HL-60/S4 (cell line): ENCODE results near the gene GREB1.

ENCODE experiments used
- in situ Hi-C: fragments of 300-500 bp; cut with MboI; formaldehyde crosslinking; loops from 2 replicates; pipeline ENCODE4 v1.14.3; 2022; ENCODE audit warnings: low sequenced_read_pairs

GREB1 gene

DNA sequence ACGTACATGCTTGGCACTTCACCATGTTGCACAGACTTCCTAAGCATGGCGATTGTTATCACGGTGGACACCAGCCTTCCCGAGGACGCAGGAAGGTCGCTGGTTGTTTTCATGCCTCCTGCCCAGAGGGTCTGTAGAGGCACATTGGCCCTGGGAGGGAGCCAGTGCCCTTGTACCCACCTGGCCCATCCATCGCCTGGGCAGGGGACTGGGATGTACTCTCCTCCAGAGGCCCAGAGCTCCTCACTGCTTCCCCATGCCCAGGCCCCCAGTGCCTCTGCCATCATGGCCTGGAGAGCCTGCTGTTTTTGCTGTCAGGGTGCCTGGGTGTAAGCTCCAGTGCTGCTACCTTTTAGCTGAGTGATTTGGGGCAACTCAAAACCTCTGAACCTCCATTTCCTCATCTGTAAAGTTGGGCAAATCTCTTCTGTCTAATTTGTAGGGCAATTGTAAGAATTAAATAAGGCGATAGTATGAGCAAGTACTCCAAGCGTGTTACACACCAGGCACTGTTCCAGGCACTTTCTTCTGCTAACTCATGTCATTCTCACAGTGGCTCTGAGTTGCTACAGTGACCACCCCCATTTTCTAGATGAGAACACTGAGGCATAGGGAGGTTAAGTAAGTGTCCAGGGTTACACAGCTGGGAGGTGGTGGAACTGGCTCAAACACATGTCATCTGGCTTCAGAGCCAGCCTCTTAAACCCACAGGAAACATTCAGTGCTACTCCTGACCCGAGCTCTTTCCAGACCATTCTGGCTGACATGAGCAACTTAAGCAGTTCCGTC lies 45.3 kb downstream of the GREB1 start:
- in situ Hi-C loops: loop anchor here (25.0 kb wide), 1 partner anchor 442 kb away; a partner anchor contains a TSS

DNA sequence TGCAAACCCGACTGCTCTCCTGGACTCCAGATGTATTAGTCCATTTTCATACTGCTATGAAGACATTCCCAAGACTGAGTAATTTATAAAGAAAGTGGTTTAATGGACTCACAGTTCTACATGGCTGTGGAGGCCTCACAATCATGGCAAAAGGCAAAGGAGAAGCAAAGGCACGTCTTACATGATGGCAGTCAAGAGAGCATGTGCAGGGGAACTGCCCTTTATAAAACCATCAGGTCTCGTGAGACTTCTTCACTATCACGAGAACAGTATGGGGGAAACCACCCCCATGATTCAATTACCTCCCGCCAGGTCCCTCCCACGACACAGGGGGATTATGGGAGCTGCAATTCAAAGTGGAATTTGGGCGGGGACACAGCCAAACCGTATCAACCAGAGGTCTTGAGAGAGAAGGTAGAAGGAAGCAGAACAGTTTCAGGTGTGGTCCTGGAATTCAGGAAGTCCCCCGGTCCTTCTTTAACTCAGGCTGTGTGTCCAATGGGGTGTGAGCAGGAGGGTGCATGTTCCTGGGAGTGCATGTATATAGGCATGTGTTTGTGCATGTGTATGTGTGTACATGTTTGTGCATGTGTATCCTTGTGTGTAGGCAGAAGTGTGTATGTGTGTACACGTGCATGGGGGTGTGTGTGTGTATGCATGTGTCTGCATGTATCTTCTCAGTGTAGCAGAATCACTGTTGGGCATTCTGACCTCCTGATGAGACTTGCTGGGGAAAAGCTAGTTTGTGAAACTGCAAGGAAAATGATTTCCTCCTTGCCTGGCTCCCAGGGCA lies 46.2 kb downstream of the GREB1 start:
- in situ Hi-C loops: loop anchor here (10.0 to 25.0 kb wide), 2 partner anchors 443 to 745 kb away; a partner anchor contains a TSS

DNA sequence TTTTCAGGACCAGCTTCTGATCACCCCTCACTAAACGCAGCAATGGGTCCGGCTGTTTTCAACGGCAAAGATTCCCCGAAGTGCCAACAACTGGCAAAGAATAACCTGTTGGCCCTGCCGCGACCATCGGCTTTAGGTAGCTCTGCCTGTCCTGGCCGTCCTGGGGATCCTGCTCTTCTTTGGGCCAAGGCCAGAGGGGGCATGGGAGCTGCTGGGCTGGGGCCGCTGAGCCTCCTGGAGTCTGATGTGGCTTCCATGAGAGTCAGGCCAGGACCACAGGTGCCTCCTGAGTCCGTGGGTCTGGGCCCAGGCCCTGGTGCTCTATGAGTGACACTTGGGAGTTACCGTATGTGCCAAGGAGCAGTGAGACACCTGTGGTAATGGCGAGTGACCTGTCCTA lies 46.9 kb downstream of the GREB1 start:
- in situ Hi-C loops: loop anchor here (10.0 to 25.0 kb wide), 2 partner anchors 443 to 746 kb away; a partner anchor contains a TSS

DNA sequence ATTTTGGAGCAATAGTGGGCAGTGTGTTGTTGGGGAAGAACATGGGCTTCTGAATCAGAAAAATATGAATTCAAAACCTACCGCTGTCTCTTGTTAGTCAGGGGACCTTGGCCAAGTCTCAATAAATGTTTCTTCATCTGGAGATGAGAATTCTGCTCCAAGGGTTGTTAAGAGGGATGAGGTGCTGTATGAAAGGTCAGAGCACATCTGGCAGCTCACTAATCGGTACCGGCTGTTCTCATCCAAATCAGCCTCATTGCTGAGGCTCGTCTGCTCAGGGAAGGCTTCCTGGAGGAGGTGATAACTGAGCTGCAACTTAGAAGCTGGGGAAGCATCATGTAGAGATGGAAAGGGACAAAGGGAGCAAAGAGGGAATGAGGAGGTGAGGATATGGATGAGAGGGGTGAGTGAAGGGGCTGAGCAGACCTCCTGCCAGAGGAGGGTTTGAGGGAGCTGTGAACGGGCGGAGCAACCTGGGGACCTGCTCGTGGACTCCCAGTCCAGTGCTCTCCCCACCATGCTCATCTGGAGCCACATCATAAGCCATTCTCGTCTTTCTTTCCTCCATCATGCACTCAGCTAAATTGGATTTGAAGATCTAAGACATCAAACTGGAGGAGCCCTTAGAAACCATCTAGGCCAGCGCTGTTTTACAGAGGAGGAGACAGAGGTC lies 47.4 kb downstream of the GREB1 start:
- in situ Hi-C loops: loop anchor here (10.0 to 25.0 kb wide), 2 partner anchors 444 to 746 kb away; a partner anchor contains a TSS

DNA sequence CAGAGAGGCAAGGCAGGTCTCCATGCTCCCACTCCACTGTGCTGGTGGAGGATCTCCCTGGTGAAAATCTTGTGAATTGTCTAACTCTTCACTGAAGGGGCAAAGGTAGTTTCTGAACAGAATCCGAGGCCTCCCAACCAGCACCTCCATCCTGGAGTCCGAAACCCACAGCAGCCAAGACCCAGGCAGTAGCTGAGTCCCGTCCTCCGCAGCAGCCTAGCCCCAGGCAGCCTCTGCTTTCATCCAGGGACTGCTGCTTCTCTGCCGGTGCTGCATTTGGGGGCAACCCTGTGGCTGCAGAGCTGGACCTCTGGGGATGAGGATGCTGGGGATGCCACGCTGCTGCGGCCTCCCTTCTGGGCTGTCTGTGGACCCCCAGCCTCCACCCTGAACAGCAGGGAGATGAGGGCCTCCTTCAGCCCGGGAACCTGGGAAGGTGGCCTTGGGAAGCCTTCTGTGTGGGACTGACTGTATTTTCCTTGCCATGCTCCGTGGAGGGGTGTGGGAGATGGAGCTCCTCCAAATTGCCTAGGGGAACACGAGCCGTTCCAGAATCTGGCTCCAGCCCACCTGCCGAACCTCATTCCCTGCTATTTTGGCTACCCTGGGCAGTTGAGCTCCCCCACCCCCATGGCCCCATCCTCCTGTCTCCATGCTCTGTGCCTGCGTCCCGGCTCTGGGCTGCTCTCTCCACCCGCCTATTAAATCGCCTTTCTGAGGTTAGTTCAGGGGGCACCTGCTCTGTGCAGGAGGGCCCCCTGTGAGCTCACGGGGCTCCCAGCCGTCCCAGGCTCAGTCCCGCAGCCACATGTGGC lies 48.2 kb downstream of the GREB1 start:
- in situ Hi-C loops: loop anchor here (10.0 to 25.0 kb wide), 2 partner anchors 445 to 747 kb away; a partner anchor contains a TSS

DNA sequence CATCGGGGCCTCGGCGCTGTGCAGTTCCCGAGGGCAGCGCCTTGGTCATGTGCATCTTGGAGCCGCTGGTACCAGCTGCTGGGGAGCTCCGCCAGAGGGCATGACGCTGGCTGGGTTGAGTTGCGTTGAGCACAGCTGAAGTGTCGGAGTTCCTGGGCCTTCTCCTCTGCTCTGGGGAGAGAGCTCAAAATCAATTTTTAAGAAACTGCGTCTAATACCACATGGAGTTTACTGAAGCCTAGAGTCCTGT lies 48.7 kb downstream of the GREB1 start:
- in situ Hi-C loops: loop anchor here (10.0 to 25.0 kb wide), 2 partner anchors 445 to 748 kb away; a partner anchor contains a TSS

DNA sequence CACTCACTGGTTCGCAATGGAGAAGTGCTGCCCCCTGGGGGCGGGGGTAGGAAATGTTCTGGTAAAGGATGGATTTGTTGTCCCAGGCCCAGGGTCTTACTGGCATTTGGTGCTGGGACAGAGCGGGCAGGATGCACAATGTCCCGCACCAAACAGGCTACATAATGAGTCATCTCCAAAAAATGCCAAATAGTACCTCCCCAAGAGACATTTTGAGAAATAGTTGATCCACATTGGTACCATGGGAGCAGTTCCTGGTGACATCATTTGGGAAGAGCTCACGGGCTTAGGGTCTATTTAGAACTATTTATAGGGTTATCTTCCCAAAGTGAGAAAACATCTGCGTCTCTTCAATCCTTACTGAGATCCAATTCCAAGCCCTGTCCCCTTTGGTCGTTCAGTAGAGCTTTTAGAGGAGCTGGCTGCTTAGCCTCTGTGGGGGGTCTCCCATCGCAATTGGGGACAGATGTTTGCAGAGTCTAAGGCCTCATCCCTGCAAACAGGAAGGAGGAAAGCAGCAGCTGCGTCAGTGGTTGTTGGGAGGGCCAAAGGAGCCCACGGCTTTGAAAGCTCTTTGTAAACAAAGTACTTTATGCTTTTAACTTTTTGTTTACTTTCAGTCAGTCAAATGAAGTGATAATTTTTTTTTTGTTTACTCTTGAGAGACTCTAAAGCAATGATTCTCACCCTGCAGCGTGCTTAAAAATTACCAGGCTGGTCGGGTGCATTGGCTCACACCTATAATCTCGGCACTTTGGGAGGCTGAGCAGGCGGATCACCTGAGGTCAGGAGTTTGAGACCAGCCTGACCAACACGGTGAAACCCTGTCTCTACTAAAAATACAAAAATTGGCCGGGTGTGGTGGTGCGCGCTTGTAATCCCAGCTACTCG lies 49.3 kb downstream of the GREB1 start:
- in situ Hi-C loops: loop anchor here (10.0 to 25.0 kb wide), 2 partner anchors 446 to 748 kb away; a partner anchor contains a TSS

DNA sequence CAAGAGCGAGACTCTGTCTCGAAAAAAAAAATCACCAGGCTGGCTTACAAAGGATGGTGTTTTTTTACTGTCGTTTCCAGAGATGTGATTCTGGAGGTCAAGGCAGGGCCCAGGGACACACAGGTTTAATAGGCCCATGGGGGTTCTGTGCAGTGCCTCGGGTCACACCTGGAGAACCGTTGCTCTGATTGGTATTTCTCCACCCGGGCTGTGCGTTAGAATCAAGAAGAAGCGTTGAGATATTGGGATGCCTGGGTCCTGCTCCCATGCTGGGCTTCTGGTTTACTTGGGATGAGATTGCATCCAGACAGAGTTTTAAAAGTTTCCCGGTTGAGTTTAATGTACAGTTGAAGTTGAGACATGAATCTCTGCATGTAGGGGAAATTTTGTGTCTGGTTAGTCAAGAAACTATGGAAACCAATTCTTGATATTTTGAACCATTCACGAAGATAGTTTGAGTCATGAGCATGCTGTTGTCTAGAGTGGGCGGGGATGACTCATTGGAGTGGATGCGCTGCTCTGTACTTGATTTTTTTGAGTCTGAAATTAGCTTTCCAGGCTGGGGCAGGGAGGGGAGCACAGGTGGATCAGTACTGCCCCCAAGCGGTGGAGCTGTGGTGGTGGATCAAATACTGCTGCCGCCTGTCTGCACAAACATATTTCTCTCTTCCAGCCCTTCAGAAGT lies 50.1 kb downstream of the GREB1 start:
- in situ Hi-C loops: loop anchor here (10.0 to 25.0 kb wide), 2 partner anchors 447 to 749 kb away; a partner anchor contains a TSS

DNA sequence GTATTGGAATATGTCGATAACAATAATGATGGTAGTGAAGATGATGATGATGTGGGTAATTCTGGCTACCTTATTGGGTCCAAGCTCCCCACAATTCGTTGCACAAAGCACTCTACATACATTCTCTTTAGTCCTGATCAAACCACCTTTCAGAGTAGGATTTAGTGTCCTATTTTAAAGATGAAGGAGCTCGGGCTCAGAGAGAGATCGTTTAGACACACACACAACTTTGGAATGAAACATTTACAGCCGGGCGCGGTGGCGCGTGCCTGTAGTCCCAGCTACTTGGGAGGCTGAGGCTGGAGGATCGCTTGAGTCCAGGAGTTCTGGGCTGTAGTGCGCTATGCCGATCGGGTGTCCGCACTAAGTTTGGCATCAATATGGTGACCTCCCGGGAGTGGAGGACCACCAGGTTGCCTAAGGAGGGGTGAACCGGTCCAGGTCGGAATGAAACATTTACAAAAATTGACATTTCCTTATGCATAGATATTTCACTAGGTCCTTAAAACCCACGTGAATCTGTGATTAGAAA lies 50.7 kb downstream of the GREB1 start:
- in situ Hi-C loops: loop anchor here (5.0 to 25.0 kb wide), 3 partner anchors 107 to 750 kb away; a partner anchor contains a TSS

DNA sequence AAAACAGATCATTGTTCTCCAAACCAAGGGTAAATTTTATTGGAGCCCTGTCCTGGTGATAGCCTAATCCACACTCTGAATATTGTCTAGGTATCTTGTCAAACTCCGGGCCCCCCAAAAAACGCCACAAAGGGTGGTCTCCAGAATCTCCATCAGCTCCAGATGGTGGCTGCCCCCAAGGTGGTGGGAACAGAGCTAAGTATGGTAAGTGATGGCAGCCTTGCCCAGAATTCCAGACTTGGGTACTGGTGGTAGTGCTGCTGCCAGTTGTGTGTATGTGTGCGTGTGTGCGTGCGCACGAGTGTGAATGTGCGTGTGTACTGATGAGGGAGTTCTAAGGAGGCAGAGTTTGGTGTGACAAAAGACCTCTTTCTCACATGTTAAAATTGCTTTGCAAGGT lies 51.2 kb downstream of the GREB1 start:
- in situ Hi-C loops: loop anchor here (5.0 to 25.0 kb wide), 3 partner anchors 108 to 750 kb away; a partner anchor contains a TSS

DNA sequence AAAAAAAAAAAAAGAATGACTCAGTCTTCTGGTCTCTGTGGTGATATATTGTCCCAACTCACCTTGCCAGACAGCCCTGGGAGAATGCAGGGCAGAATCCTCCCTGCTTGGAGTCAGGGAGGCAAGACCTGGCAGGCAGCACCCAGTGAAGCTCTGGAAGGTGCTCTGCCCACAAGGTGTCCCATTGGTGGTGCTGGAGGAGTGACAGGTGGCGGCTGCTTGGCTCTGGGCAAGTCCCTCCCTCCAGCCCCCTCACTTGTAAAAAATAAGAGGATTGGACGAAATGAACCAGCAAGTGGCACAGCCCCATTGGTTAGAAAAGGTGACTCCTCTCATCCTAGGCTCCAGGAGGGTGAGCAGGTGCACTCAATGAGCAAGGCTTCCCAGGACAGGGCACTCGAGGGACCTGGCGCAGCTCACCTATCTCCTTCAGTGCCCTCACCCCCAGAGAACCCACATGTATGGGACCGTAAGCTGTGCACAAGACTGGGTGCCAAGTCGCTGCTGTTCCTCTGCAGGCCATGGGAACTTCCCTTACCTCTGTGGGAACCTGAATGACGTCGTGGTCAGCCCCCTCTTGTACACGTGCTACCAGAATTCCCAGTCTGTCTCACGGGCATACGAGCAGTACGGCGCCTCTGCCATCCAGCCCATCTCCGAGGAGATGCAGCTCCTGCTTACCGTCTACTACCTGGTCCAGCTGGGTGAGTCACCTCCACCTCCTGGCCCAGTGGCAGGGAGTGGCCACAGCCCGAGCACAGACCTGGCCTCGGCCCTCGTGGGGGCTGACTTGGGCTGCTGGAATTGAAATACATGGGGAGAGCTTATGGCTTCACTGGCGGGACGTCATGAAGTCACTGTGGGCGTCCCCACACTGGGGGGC lies 54.6 kb downstream of the GREB1 start:
- in situ Hi-C loops: loop anchor here (5.0 to 25.0 kb wide), 3 partner anchors 111 to 754 kb away; a partner anchor contains a TSS

DNA sequence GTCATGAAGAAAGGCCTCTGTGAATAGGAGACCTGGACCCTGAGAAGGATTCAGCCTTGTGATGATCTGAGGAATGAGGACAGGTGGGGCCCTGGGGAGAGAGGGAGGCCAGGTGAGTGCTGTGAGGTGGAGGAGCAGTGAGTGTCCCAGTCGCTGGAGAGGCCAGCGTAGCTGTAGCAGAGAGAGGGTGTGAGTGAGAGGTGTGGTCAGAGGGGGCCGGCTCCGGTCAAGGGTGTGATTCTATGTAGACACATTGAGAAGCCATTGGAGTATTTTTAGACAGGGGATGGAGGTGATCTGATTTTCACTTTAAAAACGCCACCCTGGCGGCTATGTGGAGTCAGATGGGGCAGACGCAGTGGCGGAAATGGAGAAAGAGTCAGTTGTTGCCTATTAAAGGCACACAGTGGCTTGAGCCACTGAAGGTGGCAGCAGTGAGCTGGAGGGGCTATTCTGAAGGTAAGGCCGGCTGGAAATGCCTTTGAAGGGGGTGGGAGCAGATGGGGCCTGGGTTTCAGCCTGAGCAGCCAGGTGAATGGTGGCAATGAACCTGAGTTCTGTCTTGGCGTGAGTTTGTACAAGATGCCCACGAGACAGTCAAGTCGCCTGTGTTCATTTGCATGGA lies 55.6 kb downstream of the GREB1 start:
- in situ Hi-C loops: loop anchor here (5.0 to 25.0 kb wide), 3 partner anchors 112 to 755 kb away; a partner anchor contains a TSS

DNA sequence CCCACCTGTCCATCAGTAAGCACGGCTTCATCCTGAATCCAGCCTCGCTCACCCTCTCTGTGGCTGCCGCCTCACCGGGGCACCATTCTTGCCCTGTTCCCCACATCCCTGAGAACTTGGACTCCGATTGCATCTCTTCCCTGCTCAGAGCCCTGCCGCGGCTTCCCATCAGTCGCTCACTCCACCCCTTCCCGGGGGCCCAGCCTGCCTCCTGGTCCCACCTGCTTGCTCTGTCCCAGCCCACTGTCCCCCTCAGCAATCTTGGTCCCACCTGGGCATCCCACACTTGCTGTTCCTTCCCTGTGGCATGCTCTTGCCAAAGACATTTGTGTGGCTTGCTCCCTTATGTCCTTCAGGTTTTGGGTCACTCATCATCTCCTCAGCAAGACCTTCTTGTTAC lies 56.3 kb downstream of the GREB1 start:
- in situ Hi-C loops: loop anchor here (25.0 kb wide), 1 partner anchor 453 kb away; a partner anchor contains a TSS

DNA sequence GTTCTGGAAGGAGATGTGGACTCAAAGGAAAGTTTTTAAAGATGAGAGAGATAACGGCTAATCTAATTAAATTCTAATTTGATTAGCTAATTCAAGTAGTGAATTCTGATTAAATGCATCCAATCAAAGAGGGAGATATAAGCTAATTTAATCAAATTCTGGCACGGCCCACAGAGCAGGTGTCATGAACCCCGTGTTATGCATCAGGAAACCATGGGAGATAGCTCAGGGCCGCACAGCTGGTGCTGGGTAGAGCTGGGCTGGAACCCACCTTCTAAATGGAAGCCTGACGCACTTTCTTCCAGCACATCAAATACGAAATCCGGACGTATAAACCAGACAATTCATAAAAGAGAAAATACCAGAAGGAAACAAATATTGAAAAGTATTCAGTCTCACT lies 57.2 kb downstream of the GREB1 start:
- in situ Hi-C loops: loop anchor here (25.0 kb wide), 1 partner anchor 454 kb away; a partner anchor contains a TSS

DNA sequence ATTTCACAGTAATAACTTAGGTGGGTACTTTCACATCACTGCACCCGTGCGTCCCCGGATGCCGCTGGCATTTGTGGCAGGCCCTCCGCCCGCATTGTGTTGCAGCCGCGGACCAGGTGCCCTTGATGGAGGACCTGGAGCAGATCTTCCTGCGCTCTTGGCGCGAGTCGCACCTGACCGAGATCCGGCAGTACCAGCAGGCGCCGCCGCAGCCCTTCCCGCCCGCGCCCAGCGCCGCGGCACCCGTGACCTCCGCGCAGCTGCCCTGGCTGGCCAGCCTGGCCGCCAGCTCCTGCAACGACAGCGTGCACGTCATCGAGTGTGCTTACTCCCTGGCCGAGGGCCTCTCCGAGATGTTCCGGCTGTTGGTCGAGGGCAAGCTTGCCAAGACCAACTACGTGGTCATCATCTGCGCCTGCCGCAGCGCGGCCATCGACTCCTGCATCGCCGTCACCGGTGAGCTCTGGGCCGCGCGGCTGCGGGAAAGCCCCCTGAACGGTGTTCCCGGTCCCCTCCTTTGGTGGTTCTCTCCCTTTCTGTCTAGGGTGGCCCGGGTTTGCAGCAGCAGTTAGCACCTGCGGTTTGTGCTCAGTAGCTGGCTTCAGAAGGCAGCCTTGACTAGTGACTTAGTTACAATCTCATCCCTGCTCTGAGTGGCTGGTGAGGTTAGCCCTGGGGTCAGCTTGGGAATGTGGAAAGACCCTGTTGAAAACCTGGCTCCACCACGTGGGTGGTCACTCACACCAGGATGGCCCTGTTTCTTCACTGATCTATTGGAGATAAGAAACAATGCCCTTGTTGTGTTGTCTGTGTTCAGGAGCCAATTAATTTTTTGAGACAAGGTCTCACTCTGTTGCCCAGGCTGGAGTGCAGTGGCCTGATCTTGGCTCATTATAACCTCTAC lies 59.1 kb downstream of the GREB1 start:
- in situ Hi-C loops: loop anchor here (25.0 kb wide), 1 partner anchor 456 kb away; a partner anchor contains a TSS

DNA sequence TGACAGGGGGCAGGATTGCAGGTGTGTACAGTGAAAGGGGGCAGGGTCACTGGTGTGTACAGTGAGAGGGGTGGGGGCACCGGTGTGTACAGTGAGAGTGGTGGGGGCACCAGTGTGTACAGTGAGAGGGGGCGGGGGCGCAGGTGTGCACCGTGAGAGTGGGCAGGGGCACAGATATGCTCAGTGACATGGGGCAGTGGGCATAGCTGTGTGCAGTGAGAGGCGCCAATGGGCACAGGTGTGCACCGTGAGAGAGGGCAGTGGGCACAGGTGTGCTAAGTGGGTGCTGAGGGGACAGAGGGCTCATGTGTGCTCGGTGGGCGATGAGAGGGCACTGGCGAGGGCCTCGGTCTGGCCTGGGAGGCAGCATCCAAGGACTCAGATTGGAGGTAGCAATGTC lies 63.0 kb downstream of the GREB1 start:
- in situ Hi-C loops: loop anchor here (25.0 kb wide), 1 partner anchor 460 kb away; a partner anchor contains a TSS
